ENCODE data around the gene CHPF2. TPM values are rescaled to one million over a fixed set of nuclear protein-coding genes. Genes with fewer than 3 reads are reported as not detected.

Gene CHPF2
- total and polyA plus RNA-seq, 2 of the 13 experiments (the other 11 are each of a cell fraction or from before 2014, with no cell fraction given), result 15.4 to 21.5 TPM

DNA sequence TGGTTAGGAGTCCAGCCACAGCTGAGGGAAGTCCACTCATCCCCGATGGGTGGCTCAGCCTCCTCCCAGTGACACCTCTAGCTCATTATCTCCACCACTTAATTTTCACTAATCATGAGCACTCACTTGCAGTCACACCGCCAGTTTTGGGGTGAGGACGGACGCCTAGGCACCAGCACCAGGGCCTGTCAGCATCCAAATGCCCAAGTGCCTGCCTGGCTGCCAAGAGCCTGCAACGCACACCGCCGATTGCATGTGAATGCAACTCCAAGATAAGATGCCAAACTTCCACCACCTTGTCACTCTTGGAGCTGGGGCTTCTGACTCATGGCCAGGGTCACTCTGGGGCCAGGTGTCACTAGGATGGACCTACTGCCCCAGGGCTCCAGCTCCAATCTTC is 40.6 kb downstream of the CHPF2 start:
- intact Hi-C loops (cut with micrococcal nuclease; ENCODE audit: unreplicated experiment) (no loop called here), in situ Hi-C loops (cut with HindIII; ENCODE audit: extremely low pct_ligation_motif_present, low pct_unique_long_range_greater_than_20kb) (no loop called here)
- no peak for TF ChIP-seq ELF3 (CRISPR knock-in tag; IDR thresholded peaks at IDR 0.05)
- no peak for TF ChIP-seq ZNF136 (CRISPR knock-in tag; IDR thresholded peaks at IDR 0.05; ENCODE audit: low read depth)
- no peak for TF ChIP-seq ELF1 (CRISPR knock-in tag; IDR thresholded peaks at IDR 0.05)
- no peak for TF ChIP-seq SNRNP70 (IDR thresholded peaks at IDR 0.05; ENCODE audit: low read depth, low read length)
- TF ChIP-seq ISX (CRISPR knock-in tag; conservative IDR thresholded peaks at IDR 0.05), result no peak
- TF ChIP-seq SMAD1 (CRISPR knock-in tag; IDR thresholded peaks at IDR 0.05; ENCODE audit: borderline replicate concordance, low read depth), result no peak
- TF ChIP-seq YEATS2 (CRISPR knock-in tag; IDR thresholded peaks at IDR 0.05; ENCODE audit: borderline replicate concordance), result no peak
- no peak overlapping the region for H3K9ac ChIP-seq (ENCODE audit: insufficient read depth, low read depth, low read length)
- no peaks in the 10 kb centered on the region for H3K9me3 ChIP-seq (ENCODE audit: low read length)
- no peak overlapping the region for H3K4me3 ChIP-seq (replicated peaks in 1 of 3; ENCODE audit: insufficient read depth in 1 of 3, low read depth in 2 of 3, low read length in 3 of 3)
- H2AFZ ChIP-seq (ENCODE audit: low read length), result no peak overlapping the region
- CTCF ChIA-PET (ENCODE audit: low intra/inter-chr PET ratio, low total read pairs), result no interaction called here
- no peak overlapping the region for H3K4me2 ChIP-seq (ENCODE audit: low read depth, low read length)
- peaks cover 18% of the 10 kb centered on the region for H3K4me1 ChIP-seq (ENCODE audit: insufficient read depth, low read length)
- ATAC-seq (no peak), FAIRE-seq (no peak), DNase-seq (ENCODE audit: low spot score) (no peak)
- no peaks in the 10 kb centered on the region for H3K79me2 ChIP-seq (ENCODE audit: insufficient read depth, low read length)
- POLR2A ChIA-PET, result no interaction called here
- H4K20me1 ChIP-seq (ENCODE audit: insufficient read depth, low read length), result no peaks in the 10 kb centered on the region
- no TSS peak for BruUV-seq (replicated peaks)
- no peak overlapping the region for H3K27ac ChIP-seq (ENCODE audit: extremely low read length, insufficient read depth, low read length)
- H3K27me3 ChIP-seq (ENCODE audit: control insufficient read depth in 1 of 2, insufficient read depth in 2 of 2, low read length in 2 of 2), result peaks cover 1 to 56% of the 10 kb centered on the region in 2 experiments; a peak in 3 of 5 replicates
- WGBS (ENCODE audit: low lambda C conversion rate), result 49% methylated on average over 7 of the region's 7 CpGs
- no peaks in the 10 kb centered on the region for H3K36me3 ChIP-seq (replicated peaks in 1 of 2; ENCODE audit: control insufficient read depth in 1 of 2, insufficient read depth in 2 of 2, low read length in 2 of 2)

DNA sequence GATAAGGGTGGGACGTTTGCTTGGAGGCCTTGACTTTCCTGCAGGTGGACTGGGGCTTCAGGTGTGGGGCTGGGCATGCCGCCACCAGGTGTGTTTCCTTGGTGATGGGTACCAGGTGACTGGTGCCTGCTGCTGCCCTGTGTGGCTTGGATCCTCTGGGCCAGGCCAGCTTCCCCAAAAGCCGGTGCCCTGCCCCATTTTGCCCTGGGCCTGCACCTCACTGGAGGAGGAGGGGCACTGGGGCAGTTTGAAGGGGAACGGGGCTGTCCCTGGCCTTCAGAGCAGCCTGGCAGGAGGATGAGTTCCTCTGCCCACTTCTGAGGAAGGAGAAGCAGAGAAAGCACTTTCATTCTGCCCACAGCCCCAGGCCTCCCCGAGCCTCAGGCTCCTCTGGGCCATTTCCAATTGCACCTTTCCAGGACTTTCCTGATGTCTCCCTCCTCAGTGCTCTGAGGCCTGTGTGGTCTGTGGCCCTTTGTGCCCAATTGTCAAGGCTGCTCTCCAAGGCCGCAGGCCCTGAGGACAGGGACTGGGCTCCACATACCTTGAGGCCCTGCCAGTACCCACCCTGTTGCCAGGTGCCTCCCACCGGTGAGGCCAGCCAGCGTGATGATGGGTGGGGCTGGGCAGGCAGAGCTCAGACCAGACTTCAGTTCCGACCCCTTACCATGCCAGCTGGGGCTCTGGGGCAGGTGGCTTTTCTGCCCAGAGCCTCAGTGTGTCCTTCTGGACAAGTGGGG is 41.5 kb downstream of the CHPF2 start:
- Histone ChIP-seq H3K4me3 (replicated peaks in 1 of 3; ENCODE audit: insufficient read depth in 1 of 3, low read depth in 2 of 3, low read length in 3 of 3) (no peak overlapping the region), H3K9me3 (ENCODE audit: low read length) (no peaks in the 10 kb centered on the region), H4K20me1 (ENCODE audit: insufficient read depth, low read length) (no peaks in the 10 kb centered on the region), H3K36me3 (replicated peaks in 1 of 2; ENCODE audit: control insufficient read depth in 1 of 2, insufficient read depth in 2 of 2, low read length in 2 of 2) (no peaks in the 10 kb centered on the region), H3K4me1 (ENCODE audit: insufficient read depth, low read length) (peaks cover 18% of the 10 kb centered on the region), H2AFZ (ENCODE audit: low read length) (no peak overlapping the region), H3K27me3 (ENCODE audit: control insufficient read depth in 1 of 2, insufficient read depth in 2 of 2, low read length in 2 of 2) (peaks cover 4 to 58% of the 10 kb centered on the region in 2 experiments), H3K27ac (ENCODE audit: extremely low read length, insufficient read depth, low read length) (no peak overlapping the region), H3K9ac (ENCODE audit: insufficient read depth, low read depth, low read length) (no peak overlapping the region), H3K79me2 (ENCODE audit: insufficient read depth, low read length) (no peaks in the 10 kb centered on the region), H3K4me2 (ENCODE audit: low read depth, low read length) (no peak overlapping the region)
- TF ChIP-seq TCF12 (IDR thresholded peaks at IDR 0.05) (no peak), TCF12 (CRISPR knock-in tag; IDR thresholded peaks at IDR 0.05) (no peak), AKAP8 (CRISPR knock-in tag; IDR thresholded peaks at IDR 0.05) (no peak), KLF9 (CRISPR knock-in tag; IDR thresholded peaks at IDR 0.05; ENCODE audit: low read depth) (no peak)
- TF ChIP-seq, protein P1, sequence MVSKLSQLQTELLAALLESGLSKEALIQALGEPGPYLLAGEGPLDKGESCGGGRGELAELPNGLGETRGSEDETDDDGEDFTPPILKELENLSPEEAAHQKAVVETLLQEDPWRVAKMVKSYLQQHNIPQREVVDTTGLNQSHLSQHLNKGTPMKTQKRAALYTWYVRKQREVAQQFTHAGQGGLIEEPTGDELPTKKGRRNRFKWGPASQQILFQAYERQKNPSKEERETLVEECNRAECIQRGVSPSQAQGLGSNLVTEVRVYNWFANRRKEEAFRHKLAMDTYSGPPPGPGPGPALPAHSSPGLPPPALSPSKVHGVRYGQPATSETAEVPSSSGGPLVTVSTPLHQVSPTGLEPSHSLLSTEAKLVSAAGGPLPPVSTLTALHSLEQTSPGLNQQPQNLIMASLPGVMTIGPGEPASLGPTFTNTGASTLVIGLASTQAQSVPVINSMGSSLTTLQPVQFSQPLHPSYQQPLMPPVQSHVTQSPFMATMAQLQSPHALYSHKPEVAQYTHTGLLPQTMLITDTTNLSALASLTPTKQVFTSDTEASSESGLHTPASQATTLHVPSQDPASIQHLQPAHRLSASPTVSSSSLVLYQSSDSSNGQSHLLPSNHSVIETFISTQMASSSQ (IDR thresholded peaks at IDR 0.05; ENCODE audit: low read depth), result no peak
- TF ChIP-seq, protein P1 (CRISPR knock-in tag; IDR thresholded peaks at IDR 0.05; ENCODE audit: borderline replicate concordance), result no peak
- TF ChIP-seq, protein P2, sequence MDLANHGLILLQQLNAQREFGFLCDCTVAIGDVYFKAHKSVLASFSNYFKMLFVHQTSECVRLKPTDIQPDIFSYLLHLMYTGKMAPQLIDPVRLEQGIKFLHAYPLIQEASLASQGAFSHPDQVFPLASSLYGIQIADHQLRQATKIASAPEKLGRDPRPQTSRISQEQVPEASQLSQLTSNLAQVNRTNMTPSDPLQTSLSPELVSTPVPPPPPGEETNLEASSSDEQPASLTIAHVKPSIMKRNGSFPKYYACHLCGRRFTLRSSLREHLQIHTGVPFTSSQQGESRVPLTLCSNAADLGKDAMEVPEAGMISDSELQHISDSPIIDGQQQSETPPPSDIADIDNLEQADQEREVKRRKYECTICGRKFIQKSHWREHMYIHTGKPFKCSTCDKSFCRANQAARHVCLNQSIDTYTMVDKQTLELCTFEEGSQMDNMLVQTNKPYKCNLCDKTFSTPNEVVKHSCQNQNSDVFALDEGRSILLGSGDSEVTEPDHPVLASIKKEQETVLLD (CRISPR knock-in tag; IDR thresholded peaks at IDR 0.05; ENCODE audit: low read depth), result no peak
- ATAC-seq, result no peak
- ChIA-PET POLR2A (no interaction called here), CTCF (ENCODE audit: low intra/inter-chr PET ratio, low total read pairs) (no interaction called here)
- BruUV-seq (replicated peaks), result no TSS peak
- in situ Hi-C loops (cut with HindIII; ENCODE audit: extremely low pct_ligation_motif_present, low pct_unique_long_range_greater_than_20kb), result no loop called here
- no peak for DNase-seq (ENCODE audit: low spot score)
- FAIRE-seq, result no peak
- whole genome bisulfite sequencing (ENCODE audit: low lambda C conversion rate), result 30% methylated on average over 2 of the region's 9 CpGs
- intact Hi-C loops (cut with micrococcal nuclease; ENCODE audit: unreplicated experiment), result no loop called here

Data from HepG2 (cell line).